Osteocyte (in vitro differentiated cells): ENCODE data around the gene NATD1. TPM values are rescaled to one million over a fixed set of nuclear protein-coding genes. Genes with fewer than 3 reads are reported as not detected.
A peak's percentile ranks its signal among the peaks of the same experiment; 100 is the strongest.

Experiments
- DNase-seq: peaks from one replicate; pipeline ENCODE4 v3.0.0; 2021; ENCODE audit warnings: mixed read lengths; ENCODE audit not compliant: unreplicated experiment; ENCODE audit errors: extremely low spot score
- H3K27ac Mint-ChIP-seq: one replicate; pipeline ENCODE4 v1.8.0; 2021; ENCODE audit warnings: mild to moderate bottlenecking, mixed read lengths; ENCODE audit not compliant: unreplicated experiment
- H3K27me3 Mint-ChIP-seq: one replicate; pipeline ENCODE4 v1.8.0; 2021; ENCODE audit warnings: mixed read lengths; ENCODE audit not compliant: unreplicated experiment
- H3K36me3 Mint-ChIP-seq: one replicate; pipeline ENCODE4 v1.8.0; 2021; ENCODE audit warnings: mixed read lengths; ENCODE audit not compliant: unreplicated experiment
- H3K4me1 Mint-ChIP-seq: one replicate; pipeline ENCODE4 v1.8.0; 2021; ENCODE audit warnings: mixed read lengths; ENCODE audit not compliant: unreplicated experiment
- H3K4me3 Mint-ChIP-seq: one replicate; pipeline ENCODE4 v1.8.0; 2021; ENCODE audit warnings: mild to moderate bottlenecking, moderate library complexity, mixed read lengths; ENCODE audit not compliant: unreplicated experiment
- H3K9me3 Mint-ChIP-seq: one replicate; pipeline ENCODE4 v1.8.0; 2021; ENCODE audit warnings: mixed read lengths; ENCODE audit not compliant: unreplicated experiment
- CTCF ChIP-seq: fragments of 200-600 bp; sonication (generic); IDR thresholded peaks from 2 replicates; pipeline ENCODE4 v1.5.0; 2021; ENCODE audit warnings: antibody characterized with exemption, mild to moderate bottlenecking, moderate library complexity
- long read RNA-seq: library from polyadenylated mRNA; unstranded; transcript quantifications from one replicate; pipeline ENCODE4 v2.0.0, GENCODE V29; 2021
- total RNA-seq: library from RNA; stranded (reverse); gene quantifications from 2 replicates; pipeline ENCODE4 v1.2.1, GENCODE V29; 2021

The NATD1 gene, protein sequence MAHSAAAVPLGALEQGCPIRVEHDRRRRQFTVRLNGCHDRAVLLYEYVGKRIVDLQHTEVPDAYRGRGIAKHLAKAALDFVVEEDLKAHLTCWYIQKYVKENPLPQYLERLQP
- total RNA-seq: 18.5 and 18.8 TPM in 2 replicates
- long read RNA-seq, partial matches to known transcripts: 0 of 12 reads
- long read RNA-seq, other reads (novel, unspliced or antisense): 12 of 12 reads

DNA sequence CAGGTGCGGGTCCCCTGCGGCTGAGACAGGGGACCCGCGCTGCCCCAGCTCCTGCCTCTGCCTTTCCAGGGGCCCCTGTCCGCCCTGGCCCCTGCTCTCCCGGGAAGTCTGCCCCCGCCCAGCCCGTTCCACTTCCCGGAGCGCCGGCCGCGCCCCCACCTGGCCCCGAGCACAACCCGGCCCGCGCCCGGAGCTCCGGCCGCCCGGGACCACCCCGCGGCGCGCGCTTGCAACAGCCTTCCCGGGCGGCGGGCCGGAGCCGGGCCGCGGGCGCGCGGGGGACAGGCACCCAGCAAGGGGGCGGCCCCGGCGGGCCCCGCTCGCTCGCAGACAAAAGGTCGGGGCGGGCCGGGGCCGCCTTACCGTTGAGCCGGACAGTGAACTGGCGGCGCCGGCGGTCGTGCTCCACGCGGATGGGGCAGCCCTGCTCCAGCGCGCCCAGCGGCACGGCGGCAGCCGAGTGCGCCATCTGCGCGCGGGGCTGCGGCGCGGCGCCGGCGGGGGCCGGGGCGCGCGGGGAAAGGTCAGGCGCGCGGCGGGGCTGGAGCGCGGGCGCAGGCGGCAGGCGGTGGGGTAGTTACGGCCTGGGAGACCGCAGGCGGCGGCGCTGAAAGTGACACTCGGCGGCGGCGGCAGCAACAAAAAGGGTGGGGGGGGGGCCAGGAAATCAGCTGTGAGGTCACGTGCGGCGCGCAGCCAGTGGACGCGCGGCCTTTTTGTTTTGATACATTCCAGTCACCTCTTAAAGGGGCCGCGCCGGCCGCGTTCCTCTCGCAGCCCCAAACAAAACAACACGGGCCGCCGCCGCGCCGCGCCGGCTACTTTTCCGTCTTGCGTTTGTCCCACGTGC lies at the start of gene NATD1:
TSS of gene NATD1 (minus strand) at position 615 of the 850 bp plus-strand sequence. CDS start at position 469, 146 bp downstream.
- peak within 1 kb of the TSS; percentile 65 for H3K27ac Mint-ChIP-seq
- DNase-seq: no peak
- no peaks in the 10 kb centered on the region for H3K9me3 Mint-ChIP-seq
- H3K4me1 Mint-ChIP-seq: peaks cover 41% of the 10 kb centered on the region
- no peak for TF ChIP-seq CTCF
- no peaks in the 10 kb centered on the region for H3K27me3 Mint-ChIP-seq
- no peaks in the 10 kb centered on the region for H3K36me3 Mint-ChIP-seq
- peak within 1 kb of the TSS; percentile 79 for H3K4me3 Mint-ChIP-seq

DNA sequence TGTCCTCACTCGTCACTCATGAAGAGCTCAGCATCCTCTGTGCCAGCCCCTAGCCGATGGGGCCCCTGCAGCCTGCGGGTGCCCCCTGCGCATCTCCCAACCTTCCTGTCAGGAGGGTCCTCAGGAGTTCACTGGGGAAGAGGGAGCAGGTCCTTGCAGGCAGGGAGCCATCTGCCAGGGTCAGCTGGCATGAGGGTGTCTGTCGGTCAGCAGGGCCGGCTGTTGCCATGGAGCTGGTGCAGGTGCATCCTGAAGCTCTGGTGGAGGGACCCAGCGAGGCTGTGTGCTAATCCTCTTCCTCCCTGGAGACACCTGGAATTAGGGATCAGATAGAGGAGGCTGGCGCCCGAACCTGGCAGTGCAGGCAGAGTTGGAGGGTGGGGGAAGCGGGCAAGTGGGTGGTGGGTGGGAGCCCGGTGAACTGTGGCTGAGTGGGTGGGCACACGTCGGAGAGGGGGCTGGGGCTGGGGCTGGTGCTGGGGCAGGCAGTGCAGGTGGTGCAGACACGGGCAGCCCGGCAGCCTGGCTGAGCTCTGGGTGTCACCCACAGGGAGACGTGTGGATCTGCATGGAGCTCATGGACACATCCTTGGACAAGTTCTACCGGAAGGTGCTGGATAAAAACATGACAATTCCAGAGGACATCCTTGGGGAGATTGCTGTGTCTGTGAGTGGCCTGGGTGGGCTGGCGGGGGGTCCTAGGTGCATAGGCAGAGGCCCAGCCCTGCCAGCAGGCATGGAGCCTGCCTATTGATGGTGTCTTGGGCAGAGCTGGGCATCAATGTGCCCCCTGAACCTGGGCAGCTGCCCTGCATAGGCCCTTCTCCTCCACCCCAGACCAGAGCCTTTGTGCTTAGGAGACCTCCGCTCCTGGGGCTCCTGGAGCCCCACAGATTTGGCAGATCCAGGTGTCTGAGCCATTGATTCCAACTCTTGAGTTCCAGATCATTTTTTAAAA lies 48.7 kb upstream of the NATD1 start:
- no peaks in the 10 kb centered on the region for H3K9me3 Mint-ChIP-seq
- TF ChIP-seq CTCF: no peak
- no peak for DNase-seq
- H3K36me3 Mint-ChIP-seq: peaks cover 20% of the 10 kb centered on the region
- H3K4me1 Mint-ChIP-seq: peaks cover 13% of the 10 kb centered on the region
- H3K27ac Mint-ChIP-seq: peak overlapping the region; percentile 43
- no peaks in the 10 kb centered on the region for H3K27me3 Mint-ChIP-seq
- H3K4me3 Mint-ChIP-seq: no peak overlapping the region

GRCh38 chr17:21300601-21301571 lies 47.7 kb upstream of the NATD1 start:
- peaks cover 13% of the 10 kb centered on the region for H3K4me1 Mint-ChIP-seq
- TF ChIP-seq CTCF: no peak
- H3K36me3 Mint-ChIP-seq: peaks cover 20% of the 10 kb centered on the region
- no peak overlapping the region for H3K4me3 Mint-ChIP-seq
- no peaks in the 10 kb centered on the region for H3K9me3 Mint-ChIP-seq
- H3K27me3 Mint-ChIP-seq: no peaks in the 10 kb centered on the region
- no peak for DNase-seq
- no peak overlapping the region for H3K27ac Mint-ChIP-seq

- DNase-seq: no peak
- H3K4me3 Mint-ChIP-seq: no peak overlapping the region
- no peak for TF ChIP-seq CTCF
- peaks cover 15% of the 10 kb centered on the region for H3K36me3 Mint-ChIP-seq
- H3K4me1 Mint-ChIP-seq: peaks cover 14% of the 10 kb centered on the region
- H3K27ac Mint-ChIP-seq: no peak overlapping the region
- H3K27me3 Mint-ChIP-seq: no peaks in the 10 kb centered on the region
- no peaks in the 10 kb centered on the region for H3K9me3 Mint-ChIP-seq
Observed at GRCh38 chr17:21299981-21300600, 46.9 kb upstream of the NATD1 start.
